SKM-1 (cell line): ENCODE measurements around the gene TBXAS1.
"Not testable (repeated sequence)": the region's sequence is repeated elsewhere in the genome, so short reads cannot be mapped to it uniquely, and the experiment has no call there.

ENCODE experiments used
- DNase-seq: peaks from one replicate; lab custom pipeline; 2025; ENCODE audit not compliant: unreplicated experiment; lab: John Stamatoyannopoulos, UW

Gene TBXAS1

DNA sequence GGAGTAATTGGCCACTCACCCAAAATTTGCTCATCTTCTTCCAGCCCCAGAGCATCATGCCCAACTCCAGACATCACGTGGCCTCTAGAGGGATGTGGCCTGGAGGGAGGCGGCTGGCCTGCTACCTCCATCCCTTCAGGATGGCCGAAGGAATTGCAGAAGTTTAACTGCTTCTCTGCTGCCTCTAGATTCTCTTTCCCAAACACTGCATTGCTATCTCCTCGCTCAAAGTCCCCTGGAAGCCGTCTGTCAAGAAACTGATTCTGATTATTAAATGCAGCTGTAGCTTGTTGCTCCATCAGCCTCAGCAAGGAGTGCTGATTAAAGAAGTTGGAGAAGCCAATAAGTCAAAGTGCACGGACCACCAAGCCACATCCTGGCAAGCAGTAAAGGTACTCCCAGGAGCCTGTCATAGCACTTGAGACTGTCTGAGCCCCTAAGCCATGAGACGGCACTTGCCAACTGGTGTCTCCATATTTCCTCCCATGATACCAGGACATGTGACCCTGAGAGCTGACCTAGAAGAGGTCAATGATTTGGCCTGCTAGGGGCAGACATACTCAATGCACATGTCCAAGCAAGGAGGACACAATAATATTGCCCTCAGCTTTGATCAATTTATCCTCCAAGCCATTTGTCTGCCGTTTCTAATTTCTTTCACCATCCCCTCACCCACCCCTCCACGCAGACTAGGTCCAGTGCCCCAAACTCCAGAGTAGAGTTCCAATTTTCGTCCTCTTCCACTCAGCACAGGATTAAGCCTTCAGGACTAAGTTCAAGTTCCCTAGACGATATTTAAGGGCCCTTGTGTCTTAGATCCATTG is 84.2 kb downstream of the TBXAS1 start:
- no peak for DNase-seq

DNA sequence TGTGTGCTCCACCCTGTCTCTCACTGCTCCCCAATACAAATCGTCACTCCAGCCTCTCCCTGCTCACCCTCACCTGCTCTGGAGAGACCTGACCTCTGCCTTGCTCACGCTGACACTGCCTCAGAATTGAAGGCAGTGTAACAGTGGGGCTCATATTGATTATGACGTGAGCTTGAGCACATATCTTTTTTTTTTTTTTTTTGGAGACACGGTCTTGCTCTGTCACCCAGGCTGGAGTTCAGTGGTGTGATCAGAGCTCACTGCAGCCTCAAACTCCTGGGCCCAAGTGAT is 84.7 kb downstream of the TBXAS1 start:
- no peak for DNase-seq

GRCh38 chr7:139914306-139915267 is 85.5 kb downstream of the TBXAS1 start:
- no peak for DNase-seq

GRCh38 chr7:139915268-139915863 is 86.3 kb downstream of the TBXAS1 start:
- no peak for DNase-seq

GRCh38 chr7:139915864-139916716 is 87.0 kb downstream of the TBXAS1 start:
- peak; percentile 22 for DNase-seq

DNA sequence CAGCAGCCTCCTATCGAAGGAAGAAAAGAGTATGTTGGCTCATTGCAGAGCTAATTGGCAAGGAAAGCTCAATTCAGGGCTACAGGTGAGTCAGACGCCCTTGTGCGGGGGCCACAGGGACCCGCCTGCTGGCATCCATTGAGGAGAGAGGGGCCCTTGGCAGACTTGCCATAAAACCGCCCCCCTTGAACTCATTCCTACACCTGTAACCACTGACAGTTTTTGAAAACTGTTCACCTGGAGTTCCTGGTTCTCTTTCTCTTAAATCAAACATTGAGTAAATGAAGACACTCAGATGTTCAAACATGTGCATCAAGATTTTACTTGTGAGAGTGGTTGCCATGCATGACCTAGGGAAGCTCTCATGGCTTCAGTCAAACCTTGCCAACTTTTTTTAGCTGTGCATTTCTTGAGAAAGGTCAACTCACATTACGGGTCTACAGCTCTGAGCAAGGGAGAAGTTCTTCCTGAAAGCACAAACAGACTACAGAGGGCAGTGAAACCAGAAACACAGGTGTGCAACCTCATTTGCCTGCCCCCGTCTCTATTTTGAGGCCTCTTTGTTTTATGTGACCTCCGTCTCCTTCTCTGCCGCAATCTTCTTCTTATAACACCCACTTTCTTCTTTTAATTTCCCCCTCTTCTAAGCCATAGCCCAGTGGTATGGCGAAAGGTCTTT is 87.8 kb downstream of the TBXAS1 start:
- no peak for DNase-seq

DNA sequence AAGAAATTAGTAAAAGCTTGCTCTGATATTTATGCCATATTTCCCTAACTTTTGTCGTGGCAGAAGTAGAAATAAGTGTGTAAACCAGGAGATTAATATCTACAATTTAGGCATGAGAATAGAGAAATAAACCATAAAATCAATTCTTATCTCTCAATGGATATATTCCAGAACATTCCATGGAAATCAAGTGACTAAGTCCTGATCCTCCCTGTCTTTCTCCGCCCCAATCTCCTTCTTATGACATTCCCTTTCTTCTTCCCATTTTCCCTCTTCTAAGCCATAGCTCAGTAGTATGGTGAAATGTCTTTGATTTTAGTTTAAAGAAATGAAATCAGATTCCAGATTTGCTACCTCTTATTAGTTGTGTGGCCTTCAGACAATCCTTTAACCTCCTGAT is 88.8 kb downstream of the TBXAS1 start:
- DNase-seq, result no peak

DNA sequence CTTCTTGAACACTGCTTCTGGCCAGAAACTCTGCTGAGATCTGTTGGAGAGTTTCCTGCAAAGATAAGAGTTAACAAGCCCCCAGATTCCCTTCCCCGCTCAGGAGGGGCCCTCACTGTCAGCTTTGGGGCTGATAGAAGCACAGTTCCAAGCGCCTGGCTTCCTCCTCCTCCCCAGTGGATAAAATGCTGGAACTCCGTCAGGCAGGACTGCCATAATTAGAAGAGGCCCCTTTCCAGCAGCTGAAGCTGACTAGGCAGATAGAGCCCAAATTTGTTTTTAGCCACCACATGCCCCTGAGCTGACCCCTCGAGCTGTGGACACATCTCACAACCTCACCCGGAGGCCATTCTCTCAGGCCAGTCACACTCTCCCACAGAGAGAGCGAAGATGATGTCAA is 89.4 kb downstream of the TBXAS1 start:
- no peak for DNase-seq

- DNase-seq, result no peak
Observed at GRCh38 chr7:139923090-139923489, 94.0 kb downstream of the TBXAS1 start.

- DNase-seq, result no peak
Observed at GRCh38 chr7:139924461-139924860, 95.4 kb downstream of the TBXAS1 start.

- not testable (repeated sequence) for DNase-seq
Observed at GRCh38 chr7:139929221-139929620, 100.2 kb downstream of the TBXAS1 start.

GRCh38 chr7:139930286-139930965 is 101.4 kb downstream of the TBXAS1 start:
- no peak for DNase-seq

DNA sequence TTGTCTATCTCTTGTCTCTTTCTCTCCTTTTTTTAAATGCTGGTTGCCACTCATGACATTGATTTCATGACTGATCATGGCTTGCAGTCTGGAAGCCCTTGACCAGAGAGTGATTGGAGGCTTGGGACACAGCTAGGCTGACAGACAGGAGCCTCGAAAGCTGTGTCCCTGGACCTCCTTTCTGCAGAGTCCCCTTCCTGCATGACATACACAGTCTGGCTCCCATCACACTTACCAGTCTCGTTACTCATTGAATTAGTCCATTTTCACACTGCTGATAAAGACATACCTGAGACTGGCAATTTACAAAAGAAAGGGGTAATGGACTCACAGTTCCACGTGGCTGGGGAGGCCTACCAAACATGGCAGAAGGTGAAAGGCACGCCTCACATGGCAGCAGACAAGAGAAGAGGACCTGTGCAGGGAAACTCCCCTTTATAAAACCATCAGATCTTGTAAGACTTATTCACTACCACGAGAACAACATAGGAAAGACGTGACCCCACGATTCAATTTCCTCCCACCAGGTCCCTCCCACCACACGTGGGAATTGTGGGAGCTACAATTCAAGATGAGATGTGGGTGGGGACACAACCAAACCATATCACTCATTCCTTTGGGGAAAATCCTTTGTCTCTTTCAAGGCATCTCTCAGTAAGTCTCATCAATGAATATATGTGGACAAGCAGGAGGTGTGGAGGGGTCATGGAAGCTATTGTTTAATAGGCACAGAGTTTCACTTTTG is 102.3 kb downstream of the TBXAS1 start:
- no peak for DNase-seq

DNA sequence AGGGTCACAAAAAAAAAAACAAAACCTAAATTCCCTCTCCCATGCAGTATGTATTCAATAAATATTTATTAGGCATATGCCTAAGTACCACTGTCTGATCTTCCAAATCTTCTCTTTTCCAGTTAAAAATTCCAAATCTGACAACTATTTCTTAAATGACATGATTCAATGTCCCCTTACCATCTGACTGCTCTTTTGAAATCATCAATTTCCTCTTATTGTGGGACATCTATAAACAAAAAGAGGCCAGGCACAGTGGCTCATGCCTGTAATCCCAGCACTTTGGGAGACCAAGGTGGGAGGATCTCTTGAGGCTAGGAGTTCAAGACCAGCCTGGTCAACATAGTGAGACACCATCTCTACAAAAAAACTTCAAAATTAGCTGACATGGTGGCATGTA is 103.5 kb downstream of the TBXAS1 start:
- DNase-seq, result no peak

- DNase-seq, result peak; percentile 42
Observed at GRCh38 chr7:139936760-139937310, 107.8 kb downstream of the TBXAS1 start.

GRCh38 chr7:139937715-139938114 is 108.7 kb downstream of the TBXAS1 start:
- peak; percentile 69 for DNase-seq

- DNase-seq, result no peak
Observed at GRCh38 chr7:139940866-139941265, 111.8 kb downstream of the TBXAS1 start.

- DNase-seq, result no peak
Observed at GRCh38 chr7:139941421-139941820, 112.4 kb downstream of the TBXAS1 start.

- DNase-seq, result no peak
Observed at GRCh38 chr7:139941866-139942265, 112.8 kb downstream of the TBXAS1 start.
